CD4-positive, alpha-beta T cell treated with Interleukin-4 for 4 hours (primary cell): ENCODE measurements around the gene TEKT1.
"Not testable (repeated sequence)": the region's sequence is repeated elsewhere in the genome, so short reads cannot be mapped to it uniquely, and the experiment has no call there.

ENCODE experiments used
- DNase-seq: peaks from one replicate; pipeline ENCODE4 v3.0.0-alpha.2; 2020

Gene TEKT1

GRCh38 chr17:6812295-6812694 lies 19.2 kb downstream of the TEKT1 start:
- DNase-seq = no peak

GRCh38 chr17:6811510-6811909 lies 20.0 kb downstream of the TEKT1 start:
- no peak for DNase-seq

- no peak for DNase-seq
These were observed 31.0 kb downstream of the TEKT1 start for GRCh38 chr17:6800422-6801027.

- no peak for DNase-seq
These were observed 31.8 kb downstream of the TEKT1 start for GRCh38 chr17:6799738-6800137.

- DNase-seq = no peak
These were observed 33.7 kb downstream of the TEKT1 start for GRCh38 chr17:6797718-6798351.

- no peak for DNase-seq
These were observed 34.5 kb downstream of the TEKT1 start for GRCh38 chr17:6796887-6797490.

GRCh38 chr17:6796017-6796886 lies 35.3 kb downstream of the TEKT1 start:
- no peak for DNase-seq

- DNase-seq = no peak
These were observed 37.6 kb downstream of the TEKT1 start for GRCh38 chr17:6793748-6794493.

- DNase-seq = no peak
These were observed 42.4 kb downstream of the TEKT1 start for GRCh38 chr17:6789146-6789545.

- no peak for DNase-seq
These were observed 44.3 kb downstream of the TEKT1 start for GRCh38 chr17:6787081-6787693.

- no peak for DNase-seq
These were observed 44.9 kb downstream of the TEKT1 start for GRCh38 chr17:6786618-6787017.

GRCh38 chr17:6782244-6782643 lies 49.3 kb downstream of the TEKT1 start:
- no peak for DNase-seq

- DNase-seq = no peak
These were observed 50.6 kb downstream of the TEKT1 start for GRCh38 chr17:6780886-6781285.

- no peak for DNase-seq
These were observed 51.5 kb downstream of the TEKT1 start for GRCh38 chr17:6780001-6780400.

GRCh38 chr17:6779411-6779810 lies 52.1 kb downstream of the TEKT1 start:
- no peak for DNase-seq

GRCh38 chr17:6775871-6776405 lies 55.6 kb downstream of the TEKT1 start, which contains the start of gene FBXO39:
Gene FBXO39 (plus strand): TSS chr17:6776215. CDS start chr17:6779869, 3,654 bp downstream.
- no peak for DNase-seq

GRCh38 chr17:6774906-6775305 lies 56.6 kb downstream of the TEKT1 start:
- DNase-seq = not testable (repeated sequence)

GRCh38 chr17:6772016-6772415 lies 59.5 kb downstream of the TEKT1 start:
- DNase-seq = no peak

- no peak for DNase-seq
These were observed 63.1 kb downstream of the TEKT1 start for GRCh38 chr17:6768447-6768846.

GRCh38 chr17:6761779-6762178 lies 69.8 kb downstream of the TEKT1 start:
- no peak for DNase-seq

GRCh38 chr17:6757747-6758146 lies 73.8 kb downstream of the TEKT1 start:
- no peak for DNase-seq
